Heart left ventricle (tissue), 13 donors: ENCODE data around the gene LRBA.

ENCODE experiments used
- CTCF ChIP-seq, 12 donors: fragments of 200-600 bp; sonication (generic) in 4 of 12; IDR thresholded peaks; one replicate each; pipeline versions ENCODE4 v1.5.0 to v1.8.0; 2018 to 2022; ENCODE audit warnings: antibody characterized with exemption in 12 of 12, mild to moderate bottlenecking in 5 of 12
- POLR2A ChIP-seq, 2 donors: fragments of 450-650 bp; IDR thresholded peaks; one replicate each; pipeline ENCODE4 v1.6.1; 2017; ENCODE audit warnings: antibody characterized with exemption in 2 of 2, mild to moderate bottlenecking in 2 of 2, moderate library complexity in 2 of 2
- donor health status: ischemic (EF 13 %, LVEDD 7.1; RV severe dilation, severe dysfunction).
- donor health status: DM: no; HTN: yes; CAD: no.
- donor health status: DM: no; HTN: no; CAD: no.
- donor health status: ischemic (EF 25% LVEDD 6.9; RV normal size, moderate dysfunction).
- donor health status: ischemic (EF 25% LVEDD 5.7; RV mildly dilated, moderate dysfunction).
- donor health status: ischemic (EF 35%, LVEDD 5.7; RV mildly dilated, moderate dysfunction).
- donor health status: nonischemic (EF 11% LVEDD 7.7; RV severe dilation, severe dysfunction).
- donor health status: DM: yes; HTN: yes; CAD: no.
- donor health status: PGD.
- donor health status: ischemic (EF 29% LVEDD 5.4; RV normal size, mild dysfunction).
- donor health status: nonischemic (EF 23%, LVEDD 6.1; RV moderate dilation, normal function).

GRCh38 chr4:150779707-150780106, 235.4 kb downstream of the LRBA start:
- TF ChIP-seq CTCF (IDR thresholded peaks at IDR 0.05) (no peak), POLR2A (IDR thresholded peaks at IDR 0.05) (no peak)
